ENCODE data around the gene SLC25A21. TPM values are rescaled to one million over a fixed set of nuclear protein-coding genes. Genes with fewer than 3 reads are reported as not detected.

Gene SLC25A21
- total RNA-seq, 2 experiments from 2014 or later, result not detected

GRCh38 chr14:36664322-36665193 is 507.8 kb downstream of the SLC25A21 start:
- intact Hi-C loops (cut with micrococcal nuclease), result loop anchor here (1.0 to 10.0 kb wide), 4 partner anchors 8 to 933 kb away; partner anchors contain the start of genes FOXA1 and TTC6
- no peak for DNase-seq
- Mint-ChIP-seq H3K36me3 (ENCODE audit: low read depth) (no peaks in the 10 kb centered on the region), H3K27ac (no peak overlapping the region), H3K4me3 (no peak overlapping the region), H3K9me3 (no peaks in the 10 kb centered on the region), H3K4me1 (ENCODE audit: low read depth) (peaks cover 39% of the 10 kb centered on the region), H3K27me3 (ENCODE audit: low read depth) (peaks cover 76% of the 10 kb centered on the region)
- CTCF ChIA-PET, result interaction anchor here (0.6 to 0.9 kb wide), 2 partner anchors 14 to 1362 kb away, joined by 4 read pairs; no protein-coding TSS in a partner anchor

- Mint-ChIP-seq H3K27ac (no peak overlapping the region), H3K27me3 (ENCODE audit: low read depth) (peaks cover 84% of the 10 kb centered on the region), H3K4me1 (ENCODE audit: low read depth) (peaks cover 44% of the 10 kb centered on the region), H3K36me3 (ENCODE audit: low read depth) (no peaks in the 10 kb centered on the region), H3K9me3 (no peaks in the 10 kb centered on the region), H3K4me3 (peak overlapping the region; percentile 21)
- DNase-seq, result no peak
- CTCF ChIA-PET, result no interaction called here
- intact Hi-C loops (cut with micrococcal nuclease), result loop anchor here (1.0 to 10.0 kb wide), 4 partner anchors 7 to 934 kb away; partner anchors contain the start of genes FOXA1 and TTC6
Observed at GRCh38 chr14:36663404-36664321, 508.7 kb downstream of the SLC25A21 start.

- Mint-ChIP-seq H3K27ac (no peak overlapping the region), H3K36me3 (ENCODE audit: low read depth) (no peaks in the 10 kb centered on the region), H3K9me3 (no peaks in the 10 kb centered on the region), H3K4me3 (peak overlapping the region; percentile 9), H3K27me3 (ENCODE audit: low read depth) (peaks cover 89% of the 10 kb centered on the region), H3K4me1 (ENCODE audit: low read depth) (peaks cover 44% of the 10 kb centered on the region)
- CTCF ChIA-PET, result no interaction called here
- DNase-seq, result no peak
- intact Hi-C loops (cut with micrococcal nuclease), result loop anchor here (5.0 to 10.0 kb wide), 3 partner anchors 85 to 935 kb away; partner anchors contain the start of genes FOXA1 and TTC6
Observed at GRCh38 chr14:36662543-36663403, 509.6 kb downstream of the SLC25A21 start.

- Mint-ChIP-seq H3K27ac (peak overlapping the region; percentile 41), H3K27me3 (ENCODE audit: low read depth) (peaks cover 91% of the 10 kb centered on the region), H3K9me3 (no peaks in the 10 kb centered on the region), H3K36me3 (ENCODE audit: low read depth) (no peaks in the 10 kb centered on the region), H3K4me1 (ENCODE audit: low read depth) (peaks cover 44% of the 10 kb centered on the region), H3K4me3 (peak overlapping the region; percentile 48)
- CTCF ChIA-PET, result no interaction called here
- intact Hi-C loops (cut with micrococcal nuclease), result loop anchor here (5.0 to 10.0 kb wide), 3 partner anchors 85 to 935 kb away; partner anchors contain the start of genes FOXA1 and TTC6
- DNase-seq, result no peak
Observed at GRCh38 chr14:36662258-36662542, 510.2 kb downstream of the SLC25A21 start.

- CTCF ChIA-PET, result no interaction called here
- H3K36me3 Mint-ChIP-seq (ENCODE audit: low read depth), result no peaks in the 10 kb centered on the region
- H3K4me3 Mint-ChIP-seq, result peak within 1 kb of the TSS; percentile 48
- DNase-seq, result peak; percentile 65
- H3K27ac Mint-ChIP-seq, result peak within 1 kb of the TSS; percentile 41
- H3K27me3 Mint-ChIP-seq (ENCODE audit: low read depth), result peaks cover 92% of the 10 kb centered on the region
- intact Hi-C loops (cut with micrococcal nuclease), result loop anchor here (5.0 to 10.0 kb wide), 3 partner anchors 86 to 936 kb away; partner anchors contain the start of genes FOXA1 and TTC6
- no peaks in the 10 kb centered on the region for H3K9me3 Mint-ChIP-seq
- H3K4me1 Mint-ChIP-seq (ENCODE audit: low read depth), result peaks cover 44% of the 10 kb centered on the region
Observed at GRCh38 chr14:36661506-36662257, 510.7 kb downstream of the SLC25A21 start, which contains the start of gene PAX9. PAX9 (plus strand) TSS chr14:36661860; CDS start chr14:36662090, 230 bp downstream.

- CTCF ChIA-PET, result no interaction called here
- H3K4me1 Mint-ChIP-seq (ENCODE audit: low read depth), result peaks cover 49% of the 10 kb centered on the region
- H3K27me3 Mint-ChIP-seq (ENCODE audit: low read depth), result peaks cover 97% of the 10 kb centered on the region
- no peak for DNase-seq
- intact Hi-C loops (cut with micrococcal nuclease), result loop anchor here (5.0 to 10.0 kb wide), 3 partner anchors 86 to 936 kb away; partner anchors contain the start of genes FOXA1 and TTC6
- H3K9me3 Mint-ChIP-seq, result no peaks in the 10 kb centered on the region
- H3K36me3 Mint-ChIP-seq (ENCODE audit: low read depth), result no peaks in the 10 kb centered on the region
- peak overlapping the region; percentile 48 for H3K4me3 Mint-ChIP-seq
- peak overlapping the region; percentile 19 for H3K27ac Mint-ChIP-seq
Observed at GRCh38 chr14:36660736-36661505, 511.5 kb downstream of the SLC25A21 start.

- H3K27ac Mint-ChIP-seq, result no peak overlapping the region
- CTCF ChIA-PET, result interaction anchor here (0.6 kb wide), 1 partner anchor 106 kb away, joined by 3 read pairs; no protein-coding TSS in a partner anchor
- H3K9me3 Mint-ChIP-seq, result no peaks in the 10 kb centered on the region
- intact Hi-C loops (cut with micrococcal nuclease), result loop anchor here (5.0 to 10.0 kb wide), 3 partner anchors 87 to 937 kb away; partner anchors contain the start of genes FOXA1 and TTC6
- H3K4me3 Mint-ChIP-seq, result no peak overlapping the region
- no peaks in the 10 kb centered on the region for H3K36me3 Mint-ChIP-seq (ENCODE audit: low read depth)
- H3K4me1 Mint-ChIP-seq (ENCODE audit: low read depth), result peaks cover 58% of the 10 kb centered on the region
- peaks cover 97% of the 10 kb centered on the region for H3K27me3 Mint-ChIP-seq (ENCODE audit: low read depth)
- no peak for DNase-seq
Observed at GRCh38 chr14:36659822-36660735, 512.3 kb downstream of the SLC25A21 start.

GRCh38 chr14:36659010-36659821 is 513.2 kb downstream of the SLC25A21 start:
- CTCF ChIA-PET, result interaction anchor here (0.6 to 1.3 kb wide), 3 partner anchors 105 to 140 kb away, joined by 3 to 4 read pairs (median 3); no protein-coding TSS in a partner anchor
- Mint-ChIP-seq H3K27ac (no peak overlapping the region), H3K9me3 (no peaks in the 10 kb centered on the region), H3K36me3 (ENCODE audit: low read depth) (no peaks in the 10 kb centered on the region), H3K4me1 (ENCODE audit: low read depth) (peaks cover 58% of the 10 kb centered on the region), H3K27me3 (ENCODE audit: low read depth) (peaks cover 97% of the 10 kb centered on the region), H3K4me3 (no peak overlapping the region)
- intact Hi-C loops (cut with micrococcal nuclease), result no loop called here
- no peak for DNase-seq
